CD8-positive, alpha-beta memory T cell (primary cell): Measurements from ENCODE around the gene DCUN1D1. TPM values are rescaled to one million over a fixed set of nuclear protein-coding genes. Genes with fewer than 3 reads are reported as not detected.

Experiments
- CTCF ChIA-PET: fragments of 350-600 bp; sonication (Branson Sonifier 250); formaldehyde crosslinking; loops from one replicate; lab custom pipeline; 2021; ENCODE audit warnings: antibody characterized with exemption; lab: Charles Lee
- POLR2A ChIA-PET: fragments of 350-600 bp; sonication (Branson Sonifier 250); formaldehyde crosslinking; loops from one replicate; lab custom pipeline; 2021; ENCODE audit warnings: antibody characterized with exemption; lab: Charles Lee
- DNase-seq, 5 donors: peaks; one replicate each; pipeline versions ENCODE4 v3.0.0 to v3.0.0-alpha.2; 2020 to 2022; ENCODE audit warnings: mixed read lengths in 1 of 5
- H3K27ac ChIP-seq: one replicate; pipeline ENCODE4 v1.7.0; 2013; ENCODE audit warnings: low read depth, mild to moderate bottlenecking, low read length, moderate library complexity
- H3K27me3 ChIP-seq: 2 replicates; pipeline ENCODE4 v1.7.0; 2013; ENCODE audit warnings: low read length, mild to moderate bottlenecking; ENCODE audit not compliant: insufficient read depth, poor library complexity, severe bottlenecking
- H3K36me3 ChIP-seq: 2 replicates; pipeline ENCODE4 v1.7.0; 2013; ENCODE audit warnings: mild to moderate bottlenecking, low read length, moderate library complexity; ENCODE audit not compliant: insufficient read depth
- H3K4me1 ChIP-seq: 2 replicates; pipeline ENCODE4 v1.7.0; 2013; ENCODE audit warnings: mild to moderate bottlenecking, low read length, moderate library complexity; ENCODE audit not compliant: insufficient read depth
- H3K4me3 ChIP-seq: 2 replicates; pipeline ENCODE4 v1.7.0; 2013; ENCODE audit warnings: mild to moderate bottlenecking, low read length
- H3K9me3 ChIP-seq: 2 replicates; pipeline ENCODE4 v1.7.0; 2013; ENCODE audit warnings: mild to moderate bottlenecking, low read length
- H3K27ac Mint-ChIP-seq, 8 donors: one replicate each; pipeline ENCODE4 v1.8.0; 2020 to 2021; ENCODE audit warnings: mixed read lengths in 8 of 8, mild to moderate bottlenecking in 6 of 8, inconsistent platforms in 3 of 8, moderate library complexity in 3 of 8
- H3K27me3 Mint-ChIP-seq, 2 donors: one replicate each; pipeline ENCODE4 v1.8.0; 2020 to 2021; ENCODE audit warnings: mixed read lengths in 2 of 2, mild to moderate bottlenecking in 1 of 2, moderate library complexity in 1 of 2
- H3K36me3 Mint-ChIP-seq, 3 donors: one replicate each; pipeline ENCODE4 v1.8.0; 2020 to 2021; ENCODE audit warnings: mixed read lengths in 3 of 3, inconsistent platforms in 1 of 3, mild to moderate bottlenecking in 1 of 3
- H3K4me1 Mint-ChIP-seq, 3 donors: one replicate each; pipeline ENCODE4 v1.8.0; 2020 to 2021; ENCODE audit warnings: mixed read lengths in 3 of 3, inconsistent platforms in 1 of 3, mild to moderate bottlenecking in 1 of 3
- H3K4me3 Mint-ChIP-seq, 7 donors: one replicate each; pipeline ENCODE4 v1.8.0; 2020 to 2021; ENCODE audit warnings: mixed read lengths in 7 of 7, mild to moderate bottlenecking in 6 of 7, moderate library complexity in 4 of 7, inconsistent platforms in 2 of 7
- H3K9me3 Mint-ChIP-seq, 5 donors: one replicate each; pipeline ENCODE4 v1.8.0; 2020 to 2022; ENCODE audit warnings: mixed read lengths in 5 of 5, mild to moderate bottlenecking in 3 of 5, moderate library complexity in 2 of 5, inconsistent platforms in 1 of 5
- polyA plus RNA-seq: library from polyadenylated mRNA; unstranded; fragments of 300-500 nt; fragmentation: Illumina TruSeq; gene quantifications from one replicate; pipeline ENCODE4 v1.2.3, GENCODE V29; 2021
- total RNA-seq, 2 experiments: library from RNA; stranded (reverse); gene quantifications; one replicate each; pipeline ENCODE4 v1.2.3, GENCODE V29; 2021

Gene DCUN1D1
- total and polyA plus RNA-seq, 3 experiments from 2014 or later, result 30.9 to 61.3 (median 55.4) TPM

DNA sequence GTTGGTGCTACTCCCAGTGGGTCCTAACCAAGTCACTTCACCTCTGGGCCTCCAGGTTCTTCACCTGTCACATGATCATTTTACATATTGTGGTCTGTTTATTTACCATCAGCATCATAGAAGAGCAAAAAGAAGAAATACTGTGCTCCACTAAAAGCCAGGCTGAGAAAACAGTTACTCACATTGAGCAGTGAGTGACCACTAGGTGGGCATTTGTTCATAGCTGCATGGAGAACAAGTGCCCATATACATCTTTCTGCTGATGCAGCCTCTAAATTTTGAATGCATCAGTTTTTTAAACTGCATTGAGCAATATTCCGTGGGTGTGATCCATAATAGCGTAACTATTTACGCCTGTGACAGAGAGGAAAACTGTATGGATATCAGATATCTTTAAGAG lies 76.2 kb downstream of the DCUN1D1 start:
- Histone ChIP-seq H3K27ac (no peak overlapping the region), H3K27me3 (no peaks in the 10 kb centered on the region), H3K9me3 (no peaks in the 10 kb centered on the region), H3K4me3 (no peak overlapping the region), H3K36me3 (peaks cover 33% of the 10 kb centered on the region), H3K4me1 (no peaks in the 10 kb centered on the region)
- no peak for DNase-seq
- Mint-ChIP-seq H3K27me3 (no peaks in the 10 kb centered on the region), H3K4me1 (peaks cover 2 to 11% (median 2%) of the 10 kb centered on the region in 3 donors), H3K4me3 (no peak overlapping the region), H3K27ac (peak overlapping the region in 2 of 8 donors; percentile 42 to 58), H3K36me3 (peaks cover 6 to 60% (median 20%) of the 10 kb centered on the region in 3 donors), H3K9me3 (no peaks in the 10 kb centered on the region)
- CTCF ChIA-PET, result interaction anchor here (1.0 to 1.2 kb wide), 3 partner anchors 9 to 38 kb away, joined by 3 to 5 read pairs (median 3); no protein-coding TSS in a partner anchor
- POLR2A ChIA-PET, result interaction anchor here (0.6 kb wide), 1 partner anchor 1190 kb away, joined by 4 read pairs; no protein-coding TSS in a partner anchor

- H3K27ac ChIP-seq, result no peak overlapping the region
- no peaks in the 10 kb centered on the region for H3K4me1 ChIP-seq
- no peaks in the 10 kb centered on the region for H3K27me3 Mint-ChIP-seq
- no peak for DNase-seq
- peaks cover 0 to 9% (median 2%) of the 10 kb centered on the region in 3 donors for H3K4me1 Mint-ChIP-seq
- H3K36me3 Mint-ChIP-seq, result peaks cover 6 to 59% (median 20%) of the 10 kb centered on the region in 3 donors
- H3K9me3 Mint-ChIP-seq, result no peaks in the 10 kb centered on the region
- H3K9me3 ChIP-seq, result no peaks in the 10 kb centered on the region
- no peak overlapping the region for H3K4me3 Mint-ChIP-seq
- H3K27me3 ChIP-seq, result no peaks in the 10 kb centered on the region
- CTCF ChIA-PET, result no interaction called here
- peaks cover 44% of the 10 kb centered on the region for H3K36me3 ChIP-seq
- POLR2A ChIA-PET, result no interaction called here
- H3K27ac Mint-ChIP-seq, result peak overlapping the region in 3 of 8 donors; percentile 1 to 52 (median 45)
- H3K4me3 ChIP-seq, result no peak overlapping the region
Observed at GRCh38 chr3:182902236-182902635, 78.1 kb downstream of the DCUN1D1 start.

DNA sequence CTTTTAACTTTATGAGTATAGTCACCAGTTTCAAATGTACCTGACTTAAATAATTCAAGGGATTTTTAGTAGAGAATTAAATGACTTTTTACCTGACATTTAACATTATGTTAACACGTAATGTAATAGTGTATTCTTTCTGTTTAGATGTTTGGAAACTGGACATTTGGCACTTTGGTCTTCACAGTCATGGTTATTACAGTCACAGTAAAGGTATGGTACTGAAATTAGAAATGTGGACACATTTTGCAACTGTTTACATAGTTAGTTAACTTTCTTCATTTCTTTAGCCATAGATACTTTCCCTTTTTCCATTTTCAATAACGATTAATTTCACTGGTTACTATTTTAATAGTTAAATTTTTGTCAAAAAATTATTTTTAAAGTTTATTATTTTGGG lies 83.8 kb downstream of the DCUN1D1 start:
- Mint-ChIP-seq H3K36me3 (peaks cover 0 to 69% (median 24%) of the 10 kb centered on the region in 3 donors), H3K4me3 (no peak overlapping the region), H3K9me3 (no peaks in the 10 kb centered on the region), H3K4me1 (peaks cover 4 to 13% (median 10%) of the 10 kb centered on the region in 3 donors), H3K27ac (no peak overlapping the region), H3K27me3 (no peaks in the 10 kb centered on the region)
- POLR2A ChIA-PET, result interaction anchor here (0.7 kb wide), 1 partner anchor 50 kb away, joined by 3 read pairs; no protein-coding TSS in a partner anchor
- Histone ChIP-seq H3K4me3 (no peak overlapping the region), H3K9me3 (no peaks in the 10 kb centered on the region), H3K36me3 (peaks cover 34% of the 10 kb centered on the region), H3K4me1 (no peaks in the 10 kb centered on the region), H3K27me3 (no peaks in the 10 kb centered on the region), H3K27ac (no peak overlapping the region)
- DNase-seq, result no peak
- CTCF ChIA-PET, result no interaction called here

GRCh38 chr3:182895513-182896112 lies 84.7 kb downstream of the DCUN1D1 start:
- POLR2A ChIA-PET, result no interaction called here
- peak overlapping the region in 4 of 8 donors; percentile 47 to 61 (median 52) for H3K27ac Mint-ChIP-seq
- H3K4me3 Mint-ChIP-seq, result no peak overlapping the region

GRCh38 chr3:182892226-182892625 lies 88.1 kb downstream of the DCUN1D1 start:
- Histone ChIP-seq H3K4me1 (no peaks in the 10 kb centered on the region), H3K36me3 (peaks cover 38% of the 10 kb centered on the region), H3K27me3 (no peaks in the 10 kb centered on the region), H3K27ac (no peak overlapping the region), H3K9me3 (no peaks in the 10 kb centered on the region), H3K4me3 (no peak overlapping the region)
- DNase-seq, result no peak
- CTCF ChIA-PET, result interaction anchor here (0.6 kb wide), 1 partner anchor 13 kb away, joined by 3 read pairs; no protein-coding TSS in a partner anchor
- Mint-ChIP-seq H3K4me3 (no peak overlapping the region), H3K36me3 (peaks cover 0 to 82% (median 31%) of the 10 kb centered on the region in 3 donors), H3K4me1 (peaks cover 2 to 13% (median 10%) of the 10 kb centered on the region in 3 donors), H3K27me3 (no peaks in the 10 kb centered on the region), H3K27ac (peak overlapping the region in 3 of 8 donors; percentile 3 to 58 (median 56)), H3K9me3 (no peaks in the 10 kb centered on the region)
- POLR2A ChIA-PET, result no interaction called here

More at GRCh38 chr3:182895513-182896112, 84.7 kb downstream of the DCUN1D1 start:
- H3K27me3 ChIP-seq, result no peaks in the 10 kb centered on the region
- peaks cover 41% of the 10 kb centered on the region for H3K36me3 ChIP-seq
- no peak overlapping the region for H3K27ac ChIP-seq
- DNase-seq, result no peak
- no peaks in the 10 kb centered on the region for H3K9me3 ChIP-seq
- peaks cover 0 to 77% (median 30%) of the 10 kb centered on the region in 3 donors for H3K36me3 Mint-ChIP-seq
- H3K27me3 Mint-ChIP-seq, result no peaks in the 10 kb centered on the region
- H3K4me3 ChIP-seq, result no peak overlapping the region
- H3K4me1 ChIP-seq, result no peaks in the 10 kb centered on the region
- CTCF ChIA-PET, result no interaction called here
- H3K9me3 Mint-ChIP-seq, result no peaks in the 10 kb centered on the region
- peaks cover 4 to 13% (median 10%) of the 10 kb centered on the region in 3 donors for H3K4me1 Mint-ChIP-seq

DNA sequence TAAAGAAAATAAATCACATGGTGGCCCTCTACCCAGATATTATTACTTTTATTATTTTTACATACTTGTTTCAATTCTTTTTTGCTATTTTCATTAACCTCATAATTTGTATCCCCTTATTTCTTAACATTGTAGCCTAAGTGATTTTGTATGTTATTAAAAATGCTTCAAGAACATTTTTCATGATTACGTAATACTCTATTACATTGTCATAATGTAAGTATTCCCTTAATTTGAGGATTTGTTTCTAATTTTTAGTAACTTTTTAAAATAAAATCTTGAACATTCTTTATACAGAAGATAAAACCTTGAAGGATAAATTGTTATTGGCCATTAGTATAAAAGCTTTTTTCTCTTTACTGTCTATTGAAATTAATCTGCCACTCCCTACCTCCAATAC lies 89.0 kb downstream of the DCUN1D1 start:
- H3K27me3 ChIP-seq, result no peaks in the 10 kb centered on the region
- H3K4me3 ChIP-seq, result no peak overlapping the region
- no peaks in the 10 kb centered on the region for H3K4me1 ChIP-seq
- CTCF ChIA-PET, result no interaction called here
- no peak overlapping the region for H3K27ac Mint-ChIP-seq
- peaks cover 34% of the 10 kb centered on the region for H3K36me3 ChIP-seq
- no peaks in the 10 kb centered on the region for H3K9me3 ChIP-seq
- POLR2A ChIA-PET, result no interaction called here
- H3K4me3 Mint-ChIP-seq, result no peak overlapping the region
- no peak for DNase-seq
- no peaks in the 10 kb centered on the region for H3K9me3 Mint-ChIP-seq
- no peaks in the 10 kb centered on the region for H3K27me3 Mint-ChIP-seq
- no peak overlapping the region for H3K27ac ChIP-seq
- peaks cover 0 to 82% (median 33%) of the 10 kb centered on the region in 3 donors for H3K36me3 Mint-ChIP-seq
- H3K4me1 Mint-ChIP-seq, result peaks cover 2 to 13% (median 10%) of the 10 kb centered on the region in 3 donors

- Histone ChIP-seq H3K4me3 (no peak overlapping the region), H3K36me3 (peaks cover 34% of the 10 kb centered on the region), H3K27me3 (no peaks in the 10 kb centered on the region), H3K27ac (no peak overlapping the region), H3K4me1 (no peaks in the 10 kb centered on the region), H3K9me3 (no peaks in the 10 kb centered on the region)
- peaks cover 0 to 13% (median 6%) of the 10 kb centered on the region in 3 donors for H3K4me1 Mint-ChIP-seq
- H3K9me3 Mint-ChIP-seq, result no peaks in the 10 kb centered on the region
- DNase-seq, result no peak
- no peak overlapping the region for H3K27ac Mint-ChIP-seq
- H3K27me3 Mint-ChIP-seq, result no peaks in the 10 kb centered on the region
- ChIA-PET CTCF (no interaction called here), POLR2A (no interaction called here)
- peaks cover 0 to 81% (median 30%) of the 10 kb centered on the region in 3 donors for H3K36me3 Mint-ChIP-seq
- H3K4me3 Mint-ChIP-seq, result no peak overlapping the region
Observed at GRCh38 chr3:182889948-182890629, 90.2 kb downstream of the DCUN1D1 start.
